ENCODE measurements around the gene TOX2.

DNA sequence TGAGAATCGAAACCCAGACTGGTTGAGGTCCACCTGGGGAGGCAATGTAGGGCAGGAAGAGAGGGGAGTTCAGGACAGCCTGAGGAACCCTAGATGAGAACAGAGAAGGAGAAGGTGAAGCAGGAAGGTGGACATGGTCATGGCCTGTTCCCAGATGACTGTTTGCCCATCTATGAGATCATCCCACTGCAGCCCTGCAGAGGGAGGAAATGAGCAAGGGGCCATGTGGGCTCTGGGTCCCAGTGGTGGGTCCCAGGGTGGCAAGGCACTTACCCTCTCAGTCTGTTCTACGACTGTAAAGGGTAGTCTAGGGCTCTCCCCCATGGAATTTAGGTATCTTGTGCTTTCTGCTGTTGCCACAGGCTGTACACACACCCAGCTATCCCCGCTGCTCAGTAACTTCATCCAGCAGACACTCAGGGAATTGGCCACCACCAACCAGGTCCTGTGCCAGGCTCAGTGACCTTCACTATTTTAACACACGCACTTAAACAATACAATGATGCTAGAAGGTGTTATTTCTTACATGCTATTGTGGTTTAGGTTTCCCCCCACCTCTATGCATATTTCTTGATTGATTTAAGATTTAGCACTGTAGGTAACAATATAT is 89.8 kb downstream of the TOX2 start:
- no peak for TF ChIP-seq EZH2 (IDR thresholded peaks at IDR 0.05; ENCODE audit: insufficient read depth, low read length)
- TF ChIP-seq, protein P1, sequence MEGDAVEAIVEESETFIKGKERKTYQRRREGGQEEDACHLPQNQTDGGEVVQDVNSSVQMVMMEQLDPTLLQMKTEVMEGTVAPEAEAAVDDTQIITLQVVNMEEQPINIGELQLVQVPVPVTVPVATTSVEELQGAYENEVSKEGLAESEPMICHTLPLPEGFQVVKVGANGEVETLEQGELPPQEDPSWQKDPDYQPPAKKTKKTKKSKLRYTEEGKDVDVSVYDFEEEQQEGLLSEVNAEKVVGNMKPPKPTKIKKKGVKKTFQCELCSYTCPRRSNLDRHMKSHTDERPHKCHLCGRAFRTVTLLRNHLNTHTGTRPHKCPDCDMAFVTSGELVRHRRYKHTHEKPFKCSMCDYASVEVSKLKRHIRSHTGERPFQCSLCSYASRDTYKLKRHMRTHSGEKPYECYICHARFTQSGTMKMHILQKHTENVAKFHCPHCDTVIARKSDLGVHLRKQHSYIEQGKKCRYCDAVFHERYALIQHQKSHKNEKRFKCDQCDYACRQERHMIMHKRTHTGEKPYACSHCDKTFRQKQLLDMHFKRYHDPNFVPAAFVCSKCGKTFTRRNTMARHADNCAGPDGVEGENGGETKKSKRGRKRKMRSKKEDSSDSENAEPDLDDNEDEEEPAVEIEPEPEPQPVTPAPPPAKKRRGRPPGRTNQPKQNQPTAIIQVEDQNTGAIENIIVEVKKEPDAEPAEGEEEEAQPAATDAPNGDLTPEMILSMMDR (IDR thresholded peaks at IDR 0.05; ENCODE audit: insufficient read depth, low read depth, low read length): no peak
